Nephron progenitor cell (in vitro differentiated cells): ENCODE data around the gene ZSCAN2.
"Not testable (repeated sequence)": the region's sequence is repeated elsewhere in the genome, so short reads cannot be mapped to it uniquely, and the experiment has no call there.

Experiments
- DNase-seq: peaks from one replicate; pipeline ENCODE4 v3.0.0; 2021
- H3K27ac Mint-ChIP-seq: 2 replicates; pipeline ENCODE4 v1.8.0; 2021; ENCODE audit warnings: mild to moderate bottlenecking, moderate library complexity, mixed read lengths
- H3K27me3 Mint-ChIP-seq: 2 replicates; pipeline ENCODE4 v1.8.0; 2021; ENCODE audit warnings: mild to moderate bottlenecking, low read depth, mixed read lengths; ENCODE audit not compliant: poor library complexity
- H3K36me3 Mint-ChIP-seq: 2 replicates; pipeline ENCODE4 v1.8.0; 2021; ENCODE audit warnings: low read depth, mixed read lengths
- H3K4me1 Mint-ChIP-seq: 2 replicates; pipeline ENCODE4 v1.8.0; 2021; ENCODE audit warnings: mixed read lengths
- H3K4me3 Mint-ChIP-seq: 2 replicates; pipeline ENCODE4 v1.8.0; 2021; ENCODE audit warnings: mild to moderate bottlenecking, moderate library complexity, mixed read lengths
- H3K9me3 Mint-ChIP-seq: 2 replicates; pipeline ENCODE4 v1.8.0; 2021; ENCODE audit warnings: mild to moderate bottlenecking, moderate library complexity, mixed read lengths
- CTCF ChIP-seq: fragments of 200-600 bp; sonication (generic); IDR thresholded peaks from 2 replicates; pipeline ENCODE4 v1.5.0; 2021; ENCODE audit warnings: antibody characterized with exemption

ZSCAN2 gene

DNA sequence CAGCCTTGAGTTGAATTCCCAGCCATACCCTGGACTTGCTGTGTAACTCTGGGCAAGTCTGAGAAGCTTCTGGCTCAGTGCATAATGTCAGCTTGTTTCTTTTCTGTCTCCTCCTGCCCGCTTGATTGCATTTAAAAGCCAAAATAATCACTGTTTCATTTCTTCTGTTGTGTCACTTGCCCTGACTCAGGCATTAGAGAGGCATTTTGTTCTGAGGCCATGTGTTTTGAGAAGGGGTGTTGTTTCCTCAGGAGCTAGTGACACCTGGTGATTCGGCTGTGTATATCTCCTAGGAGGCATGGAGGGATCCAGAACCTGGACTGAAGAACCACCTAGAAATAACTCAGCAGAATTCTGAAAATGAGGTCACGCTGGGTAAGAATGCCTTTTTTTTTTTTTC is 37.3 kb downstream of the ZSCAN2 start:
- Mint-ChIP-seq H3K4me3 (no peak overlapping the region), H3K27me3 (peaks cover 22% of the 10 kb centered on the region), H3K27ac (no peak overlapping the region), H3K4me1 (peaks cover 19% of the 10 kb centered on the region), H3K36me3 (peaks cover 63% of the 10 kb centered on the region), H3K9me3 (no peaks in the 10 kb centered on the region)
- no peak for TF ChIP-seq CTCF
- no peak for DNase-seq

GRCh38 chr15:84641871-84642270 is 41.1 kb downstream of the ZSCAN2 start:
- not testable (repeated sequence) for H3K27ac Mint-ChIP-seq, H3K4me3 Mint-ChIP-seq, H3K27me3 Mint-ChIP-seq, H3K4me1 Mint-ChIP-seq, H3K9me3 Mint-ChIP-seq, DNase-seq
- H3K36me3 Mint-ChIP-seq: peaks cover 68% of the 10 kb centered on the region

GRCh38 chr15:84642640-84643039 is 41.8 kb downstream of the ZSCAN2 start:
- H3K4me1 Mint-ChIP-seq: not testable (repeated sequence)

GRCh38 chr15:84643838-84644237 is 43.0 kb downstream of the ZSCAN2 start:
- TF ChIP-seq CTCF: no peak
- H3K9me3 Mint-ChIP-seq: no peaks in the 10 kb centered on the region
- no peak for DNase-seq
- H3K27me3 Mint-ChIP-seq: peaks cover 3% of the 10 kb centered on the region
- peak overlapping the region; percentile 96 for H3K27ac Mint-ChIP-seq
- no peak overlapping the region for H3K4me3 Mint-ChIP-seq
- peaks cover 68% of the 10 kb centered on the region for H3K36me3 Mint-ChIP-seq
- H3K4me1 Mint-ChIP-seq: no peaks in the 10 kb centered on the region

More at GRCh38 chr15:84642640-84643039, 41.8 kb downstream of the ZSCAN2 start:
- not testable (repeated sequence) for H3K27me3 Mint-ChIP-seq, H3K4me3 Mint-ChIP-seq, H3K9me3 Mint-ChIP-seq, H3K27ac Mint-ChIP-seq, DNase-seq
- H3K36me3 Mint-ChIP-seq: peaks cover 68% of the 10 kb centered on the region

- Mint-ChIP-seq H3K4me3 (no peak overlapping the region), H3K27ac (no peak overlapping the region), H3K27me3 (peaks cover 3% of the 10 kb centered on the region), H3K4me1 (no peaks in the 10 kb centered on the region), H3K9me3 (no peaks in the 10 kb centered on the region), H3K36me3 (peaks cover 60% of the 10 kb centered on the region)
- DNase-seq: no peak
- TF ChIP-seq CTCF: no peak
These were observed 44.7 kb downstream of the ZSCAN2 start for GRCh38 chr15:84645496-84645895.

GRCh38 chr15:84645997-84646396 is 45.2 kb downstream of the ZSCAN2 start:
- Mint-ChIP-seq H3K27me3 (peaks cover 3% of the 10 kb centered on the region), H3K36me3 (peaks cover 57% of the 10 kb centered on the region)

More at GRCh38 chr15:84645997-84646396, 45.2 kb downstream of the ZSCAN2 start:
- Mint-ChIP-seq H3K4me1 (no peaks in the 10 kb centered on the region), H3K9me3 (no peaks in the 10 kb centered on the region), H3K4me3 (no peak overlapping the region), H3K27ac (no peak overlapping the region)
- no peak for DNase-seq
- no peak for TF ChIP-seq CTCF
